RKO (cell line): ENCODE data around the gene GJA1.
"Not testable (repeated sequence)": the region's sequence is repeated elsewhere in the genome, so short reads cannot be mapped to it uniquely, and the experiment has no call there.

ENCODE experiments used
- DNase-seq: peaks from one replicate; pipeline ENCODE4 v3.0.0-alpha.2; 2016; ENCODE audit warnings: low spot score

Gene GJA1

GRCh38 chr6:121435444-121436069 is at the start of gene GJA1:
TSS of gene GJA1 (plus strand) at chr6:121435646. CDS start at chr6:121446848, 11,202 bp downstream.
- no peak for DNase-seq

- DNase-seq: not testable (repeated sequence)
These were observed 48.9 kb upstream of the GJA1 start for GRCh38 chr6:121386551-121386950.

- DNase-seq: no peak
These were observed 46.0 kb upstream of the GJA1 start for GRCh38 chr6:121389419-121389818.

- DNase-seq: no peak
These were observed 41.5 kb upstream of the GJA1 start for GRCh38 chr6:121393731-121394505.

DNA sequence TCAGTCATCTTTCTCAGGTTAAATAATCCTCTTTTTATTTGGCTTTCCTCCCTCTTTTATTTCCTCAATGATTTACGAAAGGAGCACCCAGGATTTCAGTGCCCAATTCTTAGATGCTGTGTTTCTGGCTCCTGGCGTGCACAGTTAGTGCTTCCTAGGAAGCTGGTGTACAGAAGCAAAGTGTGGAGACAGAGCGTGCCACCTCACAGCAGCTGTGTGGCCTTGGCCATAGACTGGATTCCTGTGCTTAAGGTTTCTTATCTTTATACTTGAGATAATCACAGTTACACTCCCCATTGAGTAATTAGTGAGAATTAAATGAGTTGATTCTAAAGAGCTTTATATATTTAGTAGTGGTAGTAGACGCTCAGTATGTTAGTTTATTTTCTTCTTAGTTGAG is 39.7 kb upstream of the GJA1 start:
- DNase-seq: no peak

DNA sequence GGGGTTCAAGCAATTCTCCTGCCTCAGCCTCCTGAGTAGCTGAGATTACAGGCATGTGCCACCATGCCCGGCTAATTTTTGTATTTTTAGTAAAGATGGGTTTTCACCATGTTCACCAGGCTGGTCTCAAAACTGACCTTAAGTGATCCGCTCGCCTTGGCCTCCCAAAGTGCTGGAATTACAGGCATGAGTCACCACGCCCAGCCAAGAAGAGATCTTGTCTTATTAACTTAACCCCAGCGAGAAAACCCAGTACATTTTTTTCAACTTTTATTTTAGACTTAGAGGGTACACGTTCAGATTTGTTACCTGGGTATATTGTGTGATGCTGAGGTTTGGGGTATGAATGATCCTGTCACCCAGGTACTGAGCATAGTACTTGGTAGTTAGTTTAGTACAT is 38.3 kb upstream of the GJA1 start:
- not testable (repeated sequence) for DNase-seq

DNA sequence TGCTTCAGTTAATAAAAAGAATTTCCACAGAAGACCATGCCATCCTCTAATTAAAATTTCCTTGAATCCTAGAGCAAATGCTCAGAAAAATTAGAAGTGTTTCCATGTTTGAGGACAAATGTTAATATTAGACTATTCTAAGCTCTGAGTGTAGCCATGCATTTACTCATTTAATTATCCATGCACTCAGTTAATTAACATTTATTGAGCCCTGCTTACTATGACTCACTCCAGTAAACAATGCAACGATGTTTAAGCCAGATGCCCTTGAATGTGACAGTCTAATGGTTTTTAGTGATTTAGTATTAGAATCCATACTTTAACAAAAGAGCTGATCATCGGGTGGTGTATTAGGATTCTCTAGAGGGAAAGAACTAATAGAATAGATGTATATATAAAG is 37.3 kb upstream of the GJA1 start:
- DNase-seq: no peak

- no peak for DNase-seq
These were observed 35.5 kb upstream of the GJA1 start for GRCh38 chr6:121399966-121400365.

DNA sequence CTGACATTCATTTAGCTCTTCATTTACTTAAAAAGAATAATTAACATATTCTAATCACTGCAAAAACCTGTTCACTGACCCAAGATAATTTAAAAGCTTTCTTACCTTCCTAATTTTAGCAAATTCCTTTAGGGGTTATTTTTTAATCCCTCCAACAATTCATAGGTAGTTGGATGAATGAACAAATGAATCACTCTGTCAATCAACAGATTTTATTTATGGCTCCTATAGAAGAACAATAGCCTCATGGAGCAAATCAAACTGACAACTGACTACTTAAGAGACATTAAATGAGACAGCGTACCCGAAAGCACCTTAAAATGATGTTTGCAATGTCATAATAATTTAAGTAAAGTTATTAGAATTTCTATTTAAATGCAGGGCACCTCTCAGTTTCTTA is 31.5 kb upstream of the GJA1 start:
- DNase-seq: no peak

- DNase-seq: no peak
These were observed 30.1 kb upstream of the GJA1 start for GRCh38 chr6:121405306-121405705.

GRCh38 chr6:121408321-121408720 is 27.1 kb upstream of the GJA1 start:
- DNase-seq: no peak

- DNase-seq: no peak
These were observed 21.6 kb upstream of the GJA1 start for GRCh38 chr6:121413879-121414278.

- no peak for DNase-seq
These were observed 17.1 kb upstream of the GJA1 start for GRCh38 chr6:121418346-121418745.

- DNase-seq: no peak
These were observed 8.8 kb upstream of the GJA1 start for GRCh38 chr6:121426686-121427085.

- DNase-seq: no peak
These were observed 6.3 kb upstream of the GJA1 start for GRCh38 chr6:121428872-121429756.

- DNase-seq: peak; percentile 27
These were observed 4.7 kb upstream of the GJA1 start for GRCh38 chr6:121430514-121431460.

- DNase-seq: not testable (repeated sequence)
These were observed 3.7 kb upstream of the GJA1 start for GRCh38 chr6:121431776-121432175.

DNA sequence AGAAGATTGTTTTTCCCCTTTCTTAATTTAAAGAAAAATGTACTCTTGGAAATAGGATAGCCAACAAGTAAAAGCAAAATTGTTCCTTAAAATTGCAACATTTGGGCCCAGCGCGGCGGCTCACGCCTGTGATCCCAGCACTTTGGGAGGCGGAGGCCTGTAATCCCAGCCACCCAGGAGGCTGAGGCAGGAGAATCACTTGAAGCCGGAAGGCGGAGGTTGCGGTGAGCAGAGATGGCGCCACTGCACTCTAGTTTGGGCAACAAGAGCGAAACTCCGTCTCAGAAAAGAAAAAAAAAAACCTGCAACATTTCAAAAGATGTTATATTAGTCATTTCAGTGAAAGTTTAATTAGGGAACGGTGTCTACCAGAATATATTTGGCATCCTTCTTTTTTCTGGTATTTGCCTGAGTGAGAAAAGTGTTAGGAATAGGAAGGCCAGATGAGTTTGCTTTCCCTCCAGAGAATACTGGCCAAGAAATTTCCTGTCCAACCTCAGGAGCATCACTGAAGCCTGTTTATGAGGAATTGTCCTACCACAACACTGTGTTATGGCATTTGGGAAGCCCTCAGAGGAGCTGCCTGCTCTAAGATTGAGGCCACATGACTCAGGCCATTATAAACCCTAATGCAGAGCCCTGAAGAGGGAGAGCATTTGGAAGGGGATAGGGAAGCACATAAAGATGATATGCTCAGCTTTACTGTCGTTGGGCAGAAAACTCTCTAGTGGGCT is 1.2 kb upstream of the GJA1 start:
- DNase-seq: no peak

GRCh38 chr6:121436274-121436857 is 920 bp downstream of the GJA1 start:
- DNase-seq: no peak
